Measurements from ENCODE around the gene DLG1. TPM values are rescaled to one million over a fixed set of nuclear protein-coding genes. Genes with fewer than 3 reads are reported as not detected.

Gene DLG1
- total and polyA plus RNA-seq, 4 donors = 12.7 to 51.2 (median 22.3) TPM

- no peak for TF ChIP-seq TAF1 (conservative IDR thresholded peaks at IDR 0.05)
- TF ChIP-seq JUND (IDR thresholded peaks at IDR 0.05) = no peak
- no peak for TF ChIP-seq GABPA (IDR thresholded peaks at IDR 0.05 in 1 of 2, conservative IDR thresholded peaks at IDR 0.05 in 1 of 2)
- no peak for TF ChIP-seq HNF4A (conservative IDR thresholded peaks at IDR 0.05)
- TF ChIP-seq EGR1 (IDR thresholded peaks at IDR 0.05; ENCODE audit: low read depth in 2 of 2) = no peak
- no peak for TF ChIP-seq RAD21 (IDR thresholded peaks at IDR 0.05)
- TF ChIP-seq SP1 (IDR thresholded peaks at IDR 0.05) = no peak
- no peak for TF ChIP-seq HNF4G (IDR thresholded peaks at IDR 0.05)
- no peak for TF ChIP-seq CTCF (IDR thresholded peaks at IDR 0.05; ENCODE audit: low read depth, low read length, missing input control)
- TF ChIP-seq, protein P1, sequence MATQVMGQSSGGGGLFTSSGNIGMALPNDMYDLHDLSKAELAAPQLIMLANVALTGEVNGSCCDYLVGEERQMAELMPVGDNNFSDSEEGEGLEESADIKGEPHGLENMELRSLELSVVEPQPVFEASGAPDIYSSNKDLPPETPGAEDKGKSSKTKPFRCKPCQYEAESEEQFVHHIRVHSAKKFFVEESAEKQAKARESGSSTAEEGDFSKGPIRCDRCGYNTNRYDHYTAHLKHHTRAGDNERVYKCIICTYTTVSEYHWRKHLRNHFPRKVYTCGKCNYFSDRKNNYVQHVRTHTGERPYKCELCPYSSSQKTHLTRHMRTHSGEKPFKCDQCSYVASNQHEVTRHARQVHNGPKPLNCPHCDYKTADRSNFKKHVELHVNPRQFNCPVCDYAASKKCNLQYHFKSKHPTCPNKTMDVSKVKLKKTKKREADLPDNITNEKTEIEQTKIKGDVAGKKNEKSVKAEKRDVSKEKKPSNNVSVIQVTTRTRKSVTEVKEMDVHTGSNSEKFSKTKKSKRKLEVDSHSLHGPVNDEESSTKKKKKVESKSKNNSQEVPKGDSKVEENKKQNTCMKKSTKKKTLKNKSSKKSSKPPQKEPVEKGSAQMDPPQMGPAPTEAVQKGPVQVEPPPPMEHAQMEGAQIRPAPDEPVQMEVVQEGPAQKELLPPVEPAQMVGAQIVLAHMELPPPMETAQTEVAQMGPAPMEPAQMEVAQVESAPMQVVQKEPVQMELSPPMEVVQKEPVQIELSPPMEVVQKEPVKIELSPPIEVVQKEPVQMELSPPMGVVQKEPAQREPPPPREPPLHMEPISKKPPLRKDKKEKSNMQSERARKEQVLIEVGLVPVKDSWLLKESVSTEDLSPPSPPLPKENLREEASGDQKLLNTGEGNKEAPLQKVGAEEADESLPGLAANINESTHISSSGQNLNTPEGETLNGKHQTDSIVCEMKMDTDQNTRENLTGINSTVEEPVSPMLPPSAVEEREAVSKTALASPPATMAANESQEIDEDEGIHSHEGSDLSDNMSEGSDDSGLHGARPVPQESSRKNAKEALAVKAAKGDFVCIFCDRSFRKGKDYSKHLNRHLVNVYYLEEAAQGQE (IDR thresholded peaks at IDR 0.05) = no peak
- TF ChIP-seq, protein P2, sequence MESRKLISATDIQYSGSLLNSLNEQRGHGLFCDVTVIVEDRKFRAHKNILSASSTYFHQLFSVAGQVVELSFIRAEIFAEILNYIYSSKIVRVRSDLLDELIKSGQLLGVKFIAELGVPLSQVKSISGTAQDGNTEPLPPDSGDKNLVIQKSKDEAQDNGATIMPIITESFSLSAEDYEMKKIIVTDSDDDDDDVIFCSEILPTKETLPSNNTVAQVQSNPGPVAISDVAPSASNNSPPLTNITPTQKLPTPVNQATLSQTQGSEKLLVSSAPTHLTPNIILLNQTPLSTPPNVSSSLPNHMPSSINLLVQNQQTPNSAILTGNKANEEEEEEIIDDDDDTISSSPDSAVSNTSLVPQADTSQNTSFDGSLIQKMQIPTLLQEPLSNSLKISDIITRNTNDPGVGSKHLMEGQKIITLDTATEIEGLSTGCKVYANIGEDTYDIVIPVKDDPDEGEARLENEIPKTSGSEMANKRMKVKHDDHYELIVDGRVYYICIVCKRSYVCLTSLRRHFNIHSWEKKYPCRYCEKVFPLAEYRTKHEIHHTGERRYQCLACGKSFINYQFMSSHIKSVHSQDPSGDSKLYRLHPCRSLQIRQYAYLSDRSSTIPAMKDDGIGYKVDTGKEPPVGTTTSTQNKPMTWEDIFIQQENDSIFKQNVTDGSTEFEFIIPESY (IDR thresholded peaks at IDR 0.05) = no peak
- no peak for TF ChIP-seq NR2F2 (IDR thresholded peaks at IDR 0.05)
- Histone ChIP-seq H3K9me3 (ENCODE audit: control insufficient read depth in 4 of 4, low read length in 3 of 4) (peaks cover 0 to 2% (median 0%) of the 10 kb centered on the region in 4 donors), H3K27ac (ENCODE audit: low read depth in 1 of 2, low read length in 2 of 2) (no peak overlapping the region), H3K4me1 (ENCODE audit: control insufficient read depth in 4 of 4, insufficient read depth in 4 of 4, low read length in 3 of 4) (no peaks in the 10 kb centered on the region), H3K9ac (ENCODE audit: low read depth in 1 of 2, low read length in 2 of 2) (no peak overlapping the region), H3K27me3 (ENCODE audit: control insufficient read depth in 4 of 4, insufficient read depth in 4 of 4, low read length in 3 of 4) (no peaks in the 10 kb centered on the region), H3K4me3 (ENCODE audit: low read depth in 1 of 3, low read length in 3 of 3) (no peak overlapping the region), H3K36me3 (ENCODE audit: control insufficient read depth in 4 of 4, insufficient read depth in 3 of 4, low read depth in 1 of 4, low read length in 3 of 4) (peaks cover 0 to 29% (median 21%) of the 10 kb centered on the region in 4 donors)
- no peak for DNase-seq (ENCODE audit: low spot score)
- WGBS = 79% methylated on average over 1 of the region's 1 CpG
Measured at GRCh38 chr3:197139586-197139985, 158.8 kb downstream of the DLG1 start.

- Histone ChIP-seq H3K27ac (ENCODE audit: low read depth in 1 of 2, low read length in 2 of 2) (no peak overlapping the region), H3K4me3 (ENCODE audit: low read depth in 1 of 3, low read length in 3 of 3) (no peak overlapping the region), H3K27me3 (ENCODE audit: control insufficient read depth in 4 of 4, insufficient read depth in 4 of 4, low read length in 3 of 4) (no peaks in the 10 kb centered on the region), H3K9me3 (ENCODE audit: control insufficient read depth in 4 of 4, low read length in 3 of 4) (peaks cover 0 to 2% (median 0%) of the 10 kb centered on the region in 4 donors), H3K36me3 (ENCODE audit: control insufficient read depth in 4 of 4, insufficient read depth in 3 of 4, low read depth in 1 of 4, low read length in 3 of 4) (peaks cover 0 to 38% (median 25%) of the 10 kb centered on the region in 4 donors), H3K9ac (ENCODE audit: low read depth in 1 of 2, low read length in 2 of 2) (no peak overlapping the region), H3K4me1 (ENCODE audit: control insufficient read depth in 4 of 4, insufficient read depth in 4 of 4, low read length in 3 of 4) (no peaks in the 10 kb centered on the region)
- TF ChIP-seq, protein P1 (IDR thresholded peaks at IDR 0.05) = no peak
- TF ChIP-seq GABPA (IDR thresholded peaks at IDR 0.05 in 1 of 2, conservative IDR thresholded peaks at IDR 0.05 in 1 of 2) (no peak), RAD21 (IDR thresholded peaks at IDR 0.05) (no peak), NR2F2 (IDR thresholded peaks at IDR 0.05) (no peak), TAF1 (conservative IDR thresholded peaks at IDR 0.05) (no peak), YY1 (IDR thresholded peaks at IDR 0.05) (no peak), CTCF (IDR thresholded peaks at IDR 0.05; ENCODE audit: low read depth, low read length, missing input control) (no peak), SP1 (IDR thresholded peaks at IDR 0.05) (no peak), JUND (IDR thresholded peaks at IDR 0.05) (no peak)
- TF ChIP-seq, protein P3, sequence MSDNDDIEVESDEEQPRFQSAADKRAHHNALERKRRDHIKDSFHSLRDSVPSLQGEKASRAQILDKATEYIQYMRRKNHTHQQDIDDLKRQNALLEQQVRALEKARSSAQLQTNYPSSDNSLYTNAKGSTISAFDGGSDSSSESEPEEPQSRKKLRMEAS (IDR thresholded peaks at IDR 0.05) = no peak
- TF ChIP-seq, protein P4, sequence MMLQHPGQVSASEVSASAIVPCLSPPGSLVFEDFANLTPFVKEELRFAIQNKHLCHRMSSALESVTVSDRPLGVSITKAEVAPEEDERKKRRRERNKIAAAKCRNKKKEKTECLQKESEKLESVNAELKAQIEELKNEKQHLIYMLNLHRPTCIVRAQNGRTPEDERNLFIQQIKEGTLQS (IDR thresholded peaks at IDR 0.05) = no peak
- DNase-seq (ENCODE audit: low spot score) = no peak
- WGBS = 75% methylated on average over 5 of the region's 5 CpGs
Measured at GRCh38 chr3:197137751-197138150, 160.7 kb downstream of the DLG1 start.

Measured in liver (tissue), 9 donors.